Osteocyte (in vitro differentiated cells): Measurements from ENCODE around the gene MS4A6A. TPM values are rescaled to one million over a fixed set of nuclear protein-coding genes. Genes with fewer than 3 reads are reported as not detected.
"Not testable (repeated sequence)": the region's sequence is repeated elsewhere in the genome, so short reads cannot be mapped to it uniquely, and the experiment has no call there.

Experiments
- DNase-seq: peaks from one replicate; pipeline ENCODE4 v3.0.0; 2021; ENCODE audit warnings: mixed read lengths; ENCODE audit not compliant: unreplicated experiment; ENCODE audit errors: extremely low spot score
- H3K27ac Mint-ChIP-seq: one replicate; pipeline ENCODE4 v1.8.0; 2021; ENCODE audit warnings: mild to moderate bottlenecking, mixed read lengths; ENCODE audit not compliant: unreplicated experiment
- H3K27me3 Mint-ChIP-seq: one replicate; pipeline ENCODE4 v1.8.0; 2021; ENCODE audit warnings: mixed read lengths; ENCODE audit not compliant: unreplicated experiment
- H3K36me3 Mint-ChIP-seq: one replicate; pipeline ENCODE4 v1.8.0; 2021; ENCODE audit warnings: mixed read lengths; ENCODE audit not compliant: unreplicated experiment
- H3K4me1 Mint-ChIP-seq: one replicate; pipeline ENCODE4 v1.8.0; 2021; ENCODE audit warnings: mixed read lengths; ENCODE audit not compliant: unreplicated experiment
- H3K4me3 Mint-ChIP-seq: one replicate; pipeline ENCODE4 v1.8.0; 2021; ENCODE audit warnings: mild to moderate bottlenecking, moderate library complexity, mixed read lengths; ENCODE audit not compliant: unreplicated experiment
- H3K9me3 Mint-ChIP-seq: one replicate; pipeline ENCODE4 v1.8.0; 2021; ENCODE audit warnings: mixed read lengths; ENCODE audit not compliant: unreplicated experiment
- total RNA-seq: library from RNA; stranded (reverse); gene quantifications from 2 replicates; pipeline ENCODE4 v1.2.1, GENCODE V29; 2021
- TF ChIP-seq, protein P1 (sequence below): fragments of 200-600 bp; sonication (generic); IDR thresholded peaks from 2 replicates; pipeline ENCODE4 v1.5.0; 2021; ENCODE audit warnings: antibody characterized with exemption, mild to moderate bottlenecking, moderate library complexity

Gene MS4A6A
- total RNA-seq, 1 donor from 2014 or later: not detected

DNA sequence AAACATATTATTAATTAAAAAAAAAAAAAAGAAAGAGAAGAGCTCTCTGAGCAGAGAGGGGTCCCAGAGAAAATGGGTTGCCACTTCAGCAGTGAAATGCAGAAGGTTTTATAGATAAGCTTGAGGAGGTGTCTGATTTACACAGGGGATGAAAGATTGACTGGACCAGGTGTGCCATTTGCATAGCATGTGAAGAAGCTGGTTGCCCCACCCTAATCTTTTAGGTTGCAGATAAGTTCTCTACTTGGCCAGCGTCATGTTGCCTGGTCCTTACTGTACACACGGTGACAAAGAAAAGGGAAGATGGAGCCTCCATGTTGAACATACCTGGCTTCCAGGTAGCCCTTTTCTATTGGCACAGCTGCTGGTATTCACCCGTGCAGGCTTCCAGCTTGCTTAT, 53.0 kb downstream of the MS4A6A start:
- TF ChIP-seq, protein P1, sequence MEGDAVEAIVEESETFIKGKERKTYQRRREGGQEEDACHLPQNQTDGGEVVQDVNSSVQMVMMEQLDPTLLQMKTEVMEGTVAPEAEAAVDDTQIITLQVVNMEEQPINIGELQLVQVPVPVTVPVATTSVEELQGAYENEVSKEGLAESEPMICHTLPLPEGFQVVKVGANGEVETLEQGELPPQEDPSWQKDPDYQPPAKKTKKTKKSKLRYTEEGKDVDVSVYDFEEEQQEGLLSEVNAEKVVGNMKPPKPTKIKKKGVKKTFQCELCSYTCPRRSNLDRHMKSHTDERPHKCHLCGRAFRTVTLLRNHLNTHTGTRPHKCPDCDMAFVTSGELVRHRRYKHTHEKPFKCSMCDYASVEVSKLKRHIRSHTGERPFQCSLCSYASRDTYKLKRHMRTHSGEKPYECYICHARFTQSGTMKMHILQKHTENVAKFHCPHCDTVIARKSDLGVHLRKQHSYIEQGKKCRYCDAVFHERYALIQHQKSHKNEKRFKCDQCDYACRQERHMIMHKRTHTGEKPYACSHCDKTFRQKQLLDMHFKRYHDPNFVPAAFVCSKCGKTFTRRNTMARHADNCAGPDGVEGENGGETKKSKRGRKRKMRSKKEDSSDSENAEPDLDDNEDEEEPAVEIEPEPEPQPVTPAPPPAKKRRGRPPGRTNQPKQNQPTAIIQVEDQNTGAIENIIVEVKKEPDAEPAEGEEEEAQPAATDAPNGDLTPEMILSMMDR: no peak
- no peak overlapping the region for H3K27ac Mint-ChIP-seq
- DNase-seq: no peak
- no peaks in the 10 kb centered on the region for H3K4me1 Mint-ChIP-seq
- H3K36me3 Mint-ChIP-seq: no peaks in the 10 kb centered on the region
- no peaks in the 10 kb centered on the region for H3K27me3 Mint-ChIP-seq
- H3K9me3 Mint-ChIP-seq: peaks cover 5% of the 10 kb centered on the region
- no peak overlapping the region for H3K4me3 Mint-ChIP-seq

DNA sequence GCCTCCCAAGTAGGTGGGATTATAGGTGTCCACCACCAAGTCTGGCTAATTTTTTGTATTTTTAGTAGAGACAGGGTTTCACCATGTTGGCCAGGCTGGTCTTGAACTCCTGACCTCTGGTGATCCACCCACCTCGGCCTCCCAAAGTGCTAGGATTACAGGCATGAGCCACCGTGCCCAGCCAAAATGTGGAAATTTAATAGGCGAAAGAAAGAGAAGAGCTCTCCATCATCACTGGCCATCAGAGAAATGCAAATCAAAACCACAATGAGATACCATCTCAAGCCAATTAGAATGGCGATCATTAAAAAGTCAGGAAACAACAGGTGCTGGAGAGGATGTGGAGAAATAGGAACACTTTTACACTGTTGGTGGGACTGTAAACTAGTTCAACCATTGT, 54.0 kb downstream of the MS4A6A start:
- H3K4me3 Mint-ChIP-seq, H3K36me3 Mint-ChIP-seq, H3K4me1 Mint-ChIP-seq, H3K27ac Mint-ChIP-seq, DNase-seq, H3K27me3 Mint-ChIP-seq, H3K9me3 Mint-ChIP-seq: not testable (repeated sequence)

DNA sequence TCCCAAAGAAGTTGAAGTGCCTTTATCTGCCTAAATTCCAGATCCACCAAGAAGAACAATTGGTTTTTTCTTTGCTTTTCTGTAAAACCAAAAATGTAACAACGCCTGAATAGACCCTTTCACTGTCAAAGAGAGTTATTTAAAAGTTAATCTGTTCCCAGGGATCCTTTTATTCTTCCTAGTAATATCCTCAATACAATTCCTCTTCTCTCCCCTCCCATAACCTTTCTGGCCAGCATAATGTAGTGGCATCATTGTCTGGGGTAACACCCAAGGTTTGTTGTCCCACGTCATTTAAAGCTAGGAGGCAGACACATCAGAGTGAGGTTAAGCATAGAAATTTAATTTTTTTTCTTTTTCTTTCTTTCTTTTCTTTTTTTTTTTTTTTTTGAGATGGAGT, 54.5 kb downstream of the MS4A6A start:
- TF ChIP-seq, protein P1: no peak
- no peak for DNase-seq
- no peaks in the 10 kb centered on the region for H3K4me1 Mint-ChIP-seq
- H3K27me3 Mint-ChIP-seq: no peaks in the 10 kb centered on the region
- H3K4me3 Mint-ChIP-seq: no peak overlapping the region
- H3K9me3 Mint-ChIP-seq: peaks cover under 1% of the 10 kb centered on the region
- no peak overlapping the region for H3K27ac Mint-ChIP-seq
- no peaks in the 10 kb centered on the region for H3K36me3 Mint-ChIP-seq

DNA sequence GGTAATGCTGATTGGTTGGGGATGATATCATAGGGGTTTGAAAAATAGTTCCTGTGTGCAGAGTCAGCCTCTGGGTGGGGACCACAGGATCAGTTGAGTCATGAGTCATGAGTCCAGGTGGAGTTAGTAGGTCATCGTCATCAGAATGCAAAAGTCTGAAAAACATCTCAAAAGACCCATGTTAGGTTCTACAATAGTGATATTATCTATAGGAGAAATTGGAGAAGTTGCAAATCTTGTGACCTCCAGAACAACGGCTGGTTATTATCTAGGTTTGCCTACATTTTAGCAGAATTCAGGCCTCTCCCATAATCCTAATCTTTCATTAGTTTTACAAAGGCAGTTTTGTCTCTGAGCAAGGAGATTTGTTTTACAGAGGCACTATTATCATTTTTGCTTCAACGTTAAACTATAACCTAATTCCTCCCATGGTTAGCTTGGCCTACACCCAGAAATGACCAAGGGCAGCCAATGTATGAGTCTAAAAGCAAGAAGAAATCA, 55.5 kb downstream of the MS4A6A start:
- H3K4me1 Mint-ChIP-seq: no peaks in the 10 kb centered on the region
- DNase-seq: no peak
- H3K27me3 Mint-ChIP-seq: no peaks in the 10 kb centered on the region
- TF ChIP-seq, protein P1: no peak
- H3K9me3 Mint-ChIP-seq: no peaks in the 10 kb centered on the region
- no peak overlapping the region for H3K27ac Mint-ChIP-seq
- no peak overlapping the region for H3K4me3 Mint-ChIP-seq
- H3K36me3 Mint-ChIP-seq: no peaks in the 10 kb centered on the region

DNA sequence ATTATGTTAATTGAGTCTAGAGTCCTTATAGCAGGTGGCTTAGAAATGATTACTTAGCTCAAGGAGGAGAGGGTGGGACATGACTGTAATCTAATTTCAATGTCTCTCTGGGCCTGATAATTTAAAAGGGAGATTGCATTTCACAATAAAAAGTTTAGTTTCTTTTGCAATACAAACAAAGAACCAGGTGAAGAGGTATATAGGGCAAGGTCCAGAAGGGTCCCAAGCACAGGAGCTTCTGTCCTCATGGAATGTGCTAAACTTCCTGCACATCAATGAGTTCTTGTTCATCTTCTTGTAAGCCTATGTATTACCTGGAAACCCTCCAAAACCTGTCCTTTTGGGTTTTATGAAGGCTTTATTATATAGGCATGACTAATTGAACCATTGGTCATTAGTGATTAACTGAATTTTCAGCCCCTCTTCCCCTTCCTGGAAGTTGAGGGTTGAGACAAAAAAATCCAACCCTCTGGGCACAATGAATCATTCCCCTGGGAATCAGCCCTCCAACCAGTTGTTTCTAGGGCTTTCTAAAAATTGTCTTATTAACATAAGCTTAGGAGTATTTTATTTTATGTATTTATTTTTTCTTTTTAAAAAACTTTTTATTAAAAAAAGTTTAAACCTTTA, 56.8 kb downstream of the MS4A6A start:
- no peaks in the 10 kb centered on the region for H3K9me3 Mint-ChIP-seq
- no peak overlapping the region for H3K27ac Mint-ChIP-seq
- H3K27me3 Mint-ChIP-seq: no peaks in the 10 kb centered on the region
- TF ChIP-seq, protein P1: no peak
- no peaks in the 10 kb centered on the region for H3K36me3 Mint-ChIP-seq
- DNase-seq: no peak
- H3K4me3 Mint-ChIP-seq: no peak overlapping the region
- no peaks in the 10 kb centered on the region for H3K4me1 Mint-ChIP-seq
